ENCODE data around the gene SOAT1.
"Not testable (repeated sequence)": the region's sequence is repeated elsewhere in the genome, so short reads cannot be mapped to it uniquely, and the experiment has no call there.

The SOAT1 gene

GRCh38 chr1:179263121-179263520, 30.5 kb upstream of the SOAT1 start:
- no peak for TF ChIP-seq CTCF (conservative IDR thresholded peaks at IDR 0.05; ENCODE audit: low read length)
- H3K4me3 ChIP-seq (ENCODE audit: low read length) = no peak overlapping the region
- DNase-seq (ENCODE audit: low read depth) = no peak

DNA sequence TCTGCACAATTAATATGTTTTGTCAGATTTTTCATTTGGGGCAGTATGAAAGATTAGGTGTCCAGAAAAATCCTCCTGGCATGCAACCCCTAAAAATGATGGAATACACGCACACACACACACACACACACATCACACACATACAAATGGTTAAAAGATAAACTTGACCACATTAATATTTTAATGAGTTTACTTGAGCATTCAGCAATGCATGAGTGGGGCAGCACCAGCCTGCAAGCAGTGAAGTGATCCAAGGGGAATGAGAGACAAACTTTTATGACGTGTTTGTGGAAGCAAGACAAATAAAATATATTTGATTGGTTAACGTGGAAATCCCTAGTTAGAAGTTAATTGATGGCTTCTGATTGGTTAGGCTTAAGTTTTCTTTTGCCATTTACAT, 29.1 kb upstream of the SOAT1 start:
- TF ChIP-seq CTCF (conservative IDR thresholded peaks at IDR 0.05; ENCODE audit: low read length) = no peak
- DNase-seq (ENCODE audit: low read depth) = no peak
- no peak overlapping the region for H3K4me3 ChIP-seq (ENCODE audit: low read length)

DNA sequence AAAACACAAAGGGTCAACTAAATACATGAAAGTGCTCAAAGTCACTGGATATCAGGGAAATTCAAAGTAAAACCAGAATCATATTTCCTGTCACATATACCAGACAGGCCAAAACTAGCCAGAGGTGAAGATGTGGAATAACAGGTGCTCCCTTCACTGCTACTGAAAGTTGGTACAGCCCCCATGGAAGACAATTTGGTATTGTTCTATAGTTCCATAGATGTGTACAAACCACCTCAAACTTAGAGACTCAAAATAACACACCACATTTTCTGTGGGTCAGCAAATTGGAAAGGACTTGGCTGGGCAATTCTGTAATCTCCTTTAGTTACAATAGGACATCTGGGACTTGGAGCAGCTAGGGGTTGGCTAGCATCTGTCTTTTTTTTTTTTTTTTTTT, 24.5 kb upstream of the SOAT1 start:
- TF ChIP-seq CTCF (conservative IDR thresholded peaks at IDR 0.05; ENCODE audit: low read length) = no peak
- H3K4me3 ChIP-seq (ENCODE audit: low read length) = no peak overlapping the region
- no peak for DNase-seq (ENCODE audit: low read depth)

- DNase-seq (ENCODE audit: low read depth) = not testable (repeated sequence)
Measured at GRCh38 chr1:179274424-179274823, 19.2 kb upstream of the SOAT1 start.

GRCh38 chr1:179278920-179279319, 14.7 kb upstream of the SOAT1 start:
- no peak for DNase-seq (ENCODE audit: low read depth)
- no peak for TF ChIP-seq CTCF (conservative IDR thresholded peaks at IDR 0.05; ENCODE audit: low read length)
- H3K4me3 ChIP-seq (ENCODE audit: low read length) = no peak overlapping the region

More at GRCh38 chr1:179274424-179274823, 19.2 kb upstream of the SOAT1 start:
- not testable (repeated sequence) for H3K4me3 ChIP-seq (ENCODE audit: low read length)

DNA sequence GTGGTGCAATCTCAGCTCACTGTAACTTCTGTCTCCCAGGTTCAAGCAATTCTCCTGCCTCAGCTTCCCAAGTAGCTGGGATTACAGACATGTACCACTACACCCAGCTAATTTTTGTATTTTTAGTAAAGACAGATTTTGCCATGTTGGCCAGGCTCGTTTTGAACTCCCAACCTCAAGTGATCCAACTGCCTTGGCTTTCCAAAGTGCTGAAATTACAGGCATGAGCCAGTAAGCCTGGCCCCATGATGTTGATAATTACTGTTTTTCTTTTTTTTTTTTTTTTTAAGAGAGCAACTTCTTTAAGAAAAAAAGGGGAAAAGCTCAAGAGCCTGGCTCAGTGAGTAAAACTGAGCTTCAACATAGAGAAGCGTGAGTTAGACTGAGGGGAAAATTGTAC, 9.6 kb upstream of the SOAT1 start:
- no peak overlapping the region for H3K4me3 ChIP-seq (ENCODE audit: low read length)
- TF ChIP-seq CTCF (conservative IDR thresholded peaks at IDR 0.05; ENCODE audit: low read length) = no peak
- no peak for DNase-seq (ENCODE audit: low read depth)

GRCh38 chr1:179287946-179288345, 5.7 kb upstream of the SOAT1 start:
- H3K4me3 ChIP-seq (ENCODE audit: low read length) = no peak overlapping the region
- no peak for TF ChIP-seq CTCF (conservative IDR thresholded peaks at IDR 0.05; ENCODE audit: low read length)
- DNase-seq (ENCODE audit: low read depth) = no peak

DNA sequence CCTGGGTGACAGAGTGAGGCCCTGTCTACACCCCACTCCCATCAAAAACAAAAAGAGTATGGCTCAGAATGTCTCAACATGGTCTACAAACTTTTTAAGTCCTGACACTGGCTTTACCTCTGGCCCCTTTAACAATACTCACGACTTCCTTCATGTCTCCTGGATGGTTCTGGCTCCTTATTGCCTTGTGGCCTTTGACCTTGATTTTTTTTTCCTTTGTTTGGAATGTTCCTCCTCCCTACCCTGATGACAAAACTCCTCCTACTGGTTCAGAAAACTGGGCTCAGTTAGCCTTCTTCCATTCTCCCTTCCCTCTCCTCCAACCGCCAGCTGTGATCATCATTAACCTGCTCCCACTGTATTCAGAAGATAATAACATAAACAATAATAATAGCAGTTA, 4.6 kb upstream of the SOAT1 start:
- H3K4me3 ChIP-seq (ENCODE audit: low read length) = no peak overlapping the region
- TF ChIP-seq CTCF (conservative IDR thresholded peaks at IDR 0.05; ENCODE audit: low read length) = no peak
- DNase-seq (ENCODE audit: low read depth) = no peak
